SK-N-SH (cell line): ENCODE data around the gene MYH11. TPM values are rescaled to one million over a fixed set of nuclear protein-coding genes. Genes with fewer than 3 reads are reported as not detected.

Experiments
- CTCF ChIA-PET: fragments of 300-600, 350-600 bp; formaldehyde crosslinking; extraction: SDS; loops from one replicate; lab custom pipeline; 2021; lab: Yijun Ruan, JAX
- POLR2A ChIA-PET: fragments of 350-600 bp; sonication (Branson Sonifier 250); formaldehyde crosslinking; extraction: SDS; loops from one replicate; lab custom pipeline; 2020; ENCODE audit warnings: antibody characterized with exemption, inconsistent platforms; lab: Yijun Ruan, JAX
- DNase-seq: peaks from one replicate; pipeline ENCODE4 v3.0.0; 2012
- H2AFZ ChIP-seq: fragments of 200-600 bp; sonication (generic); 2 replicates; pipeline ENCODE4 v1.8.1; 2016; ENCODE audit warnings: antibody characterized with exemption, mild to moderate bottlenecking, low read depth
- H3F3A ChIP-seq: fragments of 200-600 bp; sonication (generic); replicated peaks from 2 replicates; pipeline ENCODE3; 2016; ENCODE audit warnings: antibody characterized with exemption, mild to moderate bottlenecking; ENCODE audit not compliant: insufficient read depth
- H3K27ac ChIP-seq, 2 experiments: fragments of 200-500 bp in 1 of 2; fragments of 200-600 bp in 1 of 2; sonication (Bioruptor generic) in 1 of 2; sonication (generic), shearing (Covaris generic) in 1 of 2; 2 replicates each; pipeline versions ENCODE4 v1.5.1 to v1.6.1; 2014 to 2016; ENCODE audit warnings: low read depth in 2 of 2, inconsistent platforms in 1 of 2, low read length in 1 of 2, mild to moderate bottlenecking in 1 of 2, mixed read lengths in 1 of 2
- H3K27me3 ChIP-seq: fragments of 200-600 bp; sonication (generic), shearing (Covaris generic); 2 replicates; pipeline ENCODE4 v1.6.1; 2016; ENCODE audit warnings: mixed run types; ENCODE audit not compliant: insufficient read depth
- H3K36me3 ChIP-seq, 2 experiments: fragments of 200-500 bp in 1 of 2; fragments of 200-600 bp in 1 of 2; sonication (Bioruptor generic) in 1 of 2; sonication (generic) in 1 of 2; replicated peaks in 1 of 2; 2 replicates each; pipeline versions ENCODE3 to v1.5.1; 2014 to 2016; ENCODE audit warnings: low read length in 1 of 2, mild to moderate bottlenecking in 1 of 2; ENCODE audit not compliant: insufficient read depth in 2 of 2, control insufficient read depth in 1 of 2
- H3K4me1 ChIP-seq, 2 experiments: fragments of 200-500 bp in 1 of 2; fragments of 200-600 bp in 1 of 2; sonication (Bioruptor generic) in 1 of 2; sonication (generic), shearing (Covaris generic) in 1 of 2; 2 replicates each; pipeline versions ENCODE4 v1.5.1 to v1.6.1; 2014 to 2016; ENCODE audit warnings: low read depth in 1 of 2, low read length in 1 of 2, mixed run types in 1 of 2; ENCODE audit not compliant: insufficient read depth in 2 of 2, control insufficient read depth in 1 of 2
- H3K4me2 ChIP-seq: fragments of 200-600 bp; sonication (generic), shearing (Covaris generic); 2 replicates; pipeline ENCODE4 v1.6.1; 2017; ENCODE audit warnings: mixed run types
- H3K4me3 ChIP-seq, 2 experiments: fragments of 200-500 bp in 1 of 2; fragments of 200-600 bp in 1 of 2; sonication (Bioruptor generic) in 1 of 2; sonication (generic), shearing (Covaris generic) in 1 of 2; 2 replicates each; pipeline versions ENCODE4 v1.5.1 to v1.8.1; 2014 to 2016; ENCODE audit warnings: low read depth in 2 of 2, inconsistent platforms in 1 of 2, low read length in 1 of 2, mild to moderate bottlenecking in 1 of 2, mixed read lengths in 1 of 2, moderate library complexity in 1 of 2
- H3K79me2 ChIP-seq: fragments of 200-600 bp; sonication (generic); 2 replicates; pipeline ENCODE4 v1.8.1; 2017; ENCODE audit warnings: mild to moderate bottlenecking; ENCODE audit not compliant: insufficient read depth
- H3K9ac ChIP-seq: fragments of 200-600 bp; sonication (generic); 2 replicates; pipeline ENCODE4 v1.6.1; 2017; ENCODE audit warnings: mixed run types
- H3K9me2 ChIP-seq: fragments of 200-600 bp; sonication (generic); 2 replicates; pipeline ENCODE4 v1.6.1; 2017; ENCODE audit warnings: mixed run types
- H3K9me3 ChIP-seq: fragments of 200-600 bp; sonication (generic); 2 replicates; pipeline ENCODE4 v1.6.1; 2017; ENCODE audit warnings: mixed run types, mild to moderate bottlenecking, moderate library complexity
- H4K20me1 ChIP-seq: fragments of 200-600 bp; sonication (generic); 2 replicates; pipeline ENCODE4 v1.6.1; 2017; ENCODE audit warnings: mild to moderate bottlenecking, mixed run types; ENCODE audit not compliant: insufficient read depth
- CHD2 ChIP-seq: fragments of 150-350 bp; IDR thresholded peaks from 2 replicates; pipeline ENCODE4 v1.6.1; 2018; ENCODE audit warnings: low read length; ENCODE audit not compliant: partially characterized antibody
- ELF1 ChIP-seq: IDR thresholded peaks from 2 replicates; pipeline ENCODE4 v1.4.0; 2012
- EZH2phosphoT487 ChIP-seq: fragments of 200-600 bp; sonication (generic); IDR thresholded peaks from 2 replicates; pipeline ENCODE4 v1.6.1; 2017; ENCODE audit warnings: low read depth, mixed run types, mild to moderate bottlenecking, antibody characterized with exemption, moderate library complexity, borderline replicate concordance
- FOSL2 ChIP-seq: IDR thresholded peaks from 2 replicates; pipeline ENCODE4 v1.4.0; 2012; ENCODE audit warnings: low read depth, mild to moderate bottlenecking, moderate library complexity, borderline replicate concordance
- FOXM1 ChIP-seq: IDR thresholded peaks from 2 replicates; pipeline ENCODE4 v1.4.0; 2012; ENCODE audit warnings: low read depth, mild to moderate bottlenecking
- JUND ChIP-seq: IDR thresholded peaks from 2 replicates; pipeline ENCODE4 v1.4.0; 2012
- MEF2A ChIP-seq: IDR thresholded peaks from 2 replicates; pipeline ENCODE4 v1.4.0; 2012; ENCODE audit warnings: low read depth, borderline replicate concordance
- MXI1 ChIP-seq: IDR thresholded peaks from 2 replicates; pipeline ENCODE4 v1.6.1; 2012; ENCODE audit warnings: mild to moderate bottlenecking, low read depth, low read length, improper control_type of control experiment
- NFIC ChIP-seq: IDR thresholded peaks from 2 replicates; pipeline ENCODE4 v1.4.0; 2012; ENCODE audit warnings: borderline replicate concordance
- POLR2AphosphoS5 ChIP-seq: IDR thresholded peaks from 2 replicates; pipeline ENCODE4 v1.6.1; 2012; ENCODE audit warnings: low read depth, low read length
- RFX5 ChIP-seq: IDR thresholded peaks from 2 replicates; pipeline ENCODE4 v1.6.1; 2012; ENCODE audit warnings: mild to moderate bottlenecking, improper control_type of control experiment, low read length
- RXRA ChIP-seq: IDR thresholded peaks from 2 replicates; pipeline ENCODE4 v1.4.0; 2012; ENCODE audit warnings: low read depth, mild to moderate bottlenecking, borderline replicate concordance
- TAF1 ChIP-seq: IDR thresholded peaks from 2 replicates; pipeline ENCODE4 v1.6.1; 2012; ENCODE audit warnings: low read depth, mild to moderate bottlenecking, low read length, moderate library complexity, borderline replicate concordance
- WGBS: methylation state at CpG from one replicate; pipeline ENCODE4 v1.1.6; 2017; ENCODE audit warnings: low lambda C conversion rate; 5-methylcytosine and 5-hydroxymethylcytosine counted together
- polyA plus RNA-seq, 3 experiments: library from polyadenylated mRNA; depleted of rRNA; stranded (reverse); fragments of >200 nt; gene quantifications; 2 replicates each; pipeline ENCODE4 v1.2.3, GENCODE V29; 2012
- TF ChIP-seq, protein P1 (sequence below): IDR thresholded peaks from 2 replicates; pipeline ENCODE4; 2012
- TF ChIP-seq, protein P2 (sequence below): IDR thresholded peaks from 2 replicates; pipeline ENCODE4 v1.4.0; 2012; ENCODE audit warnings: low read depth
- TF ChIP-seq, protein P3 (sequence below): fragments of 150-350 bp; IDR thresholded peaks from 2 replicates; pipeline ENCODE4 v1.6.1; 2016; ENCODE audit warnings: mild to moderate bottlenecking, low read depth, low read length
- TF ChIP-seq, protein P4 (sequence below): IDR thresholded peaks from 2 replicates; pipeline ENCODE4 v1.4.0; 2012; ENCODE audit warnings: low read depth, borderline replicate concordance

Gene MYH11
- polyA plus RNA-seq, 1 of the 3 experiments (the other 2 are of a cell fraction), result 0.02 TPM

DNA sequence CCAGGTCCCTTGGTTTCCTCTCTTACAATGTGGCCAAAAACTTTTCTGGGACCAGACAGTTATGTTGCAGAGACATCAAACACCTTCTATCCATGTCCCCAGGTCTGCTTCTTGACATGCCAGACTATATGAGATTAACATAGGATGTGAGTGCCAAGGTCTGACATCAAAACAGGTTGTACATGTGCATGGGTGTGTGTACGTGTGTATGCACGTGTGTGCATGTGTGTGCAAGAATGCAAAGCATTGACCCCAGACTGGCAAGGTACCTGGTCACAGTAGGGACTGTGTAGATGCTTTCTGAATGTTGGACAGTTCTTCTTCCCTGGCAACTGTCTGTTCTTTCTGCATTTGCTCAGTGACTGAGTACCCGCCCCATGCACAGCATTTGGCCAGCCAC lies 121.2 kb downstream of the MYH11 start:
- Histone ChIP-seq H3K27me3 (no peaks in the 10 kb centered on the region), H3K27ac (no peak overlapping the region), H3K4me3 (no peak overlapping the region), H3K9me3 (no peaks in the 10 kb centered on the region), H3K79me2 (no peaks in the 10 kb centered on the region), H3F3A (no peaks in the 10 kb centered on the region)
- CTCF ChIA-PET, result no interaction called here
- TF ChIP-seq ELF1 (no peak), JUND (no peak), CHD2 (no peak), EZH2phosphoT487 (no peak), TAF1 (no peak), MEF2A (no peak), NFIC (no peak)
- TF ChIP-seq, protein P1, sequence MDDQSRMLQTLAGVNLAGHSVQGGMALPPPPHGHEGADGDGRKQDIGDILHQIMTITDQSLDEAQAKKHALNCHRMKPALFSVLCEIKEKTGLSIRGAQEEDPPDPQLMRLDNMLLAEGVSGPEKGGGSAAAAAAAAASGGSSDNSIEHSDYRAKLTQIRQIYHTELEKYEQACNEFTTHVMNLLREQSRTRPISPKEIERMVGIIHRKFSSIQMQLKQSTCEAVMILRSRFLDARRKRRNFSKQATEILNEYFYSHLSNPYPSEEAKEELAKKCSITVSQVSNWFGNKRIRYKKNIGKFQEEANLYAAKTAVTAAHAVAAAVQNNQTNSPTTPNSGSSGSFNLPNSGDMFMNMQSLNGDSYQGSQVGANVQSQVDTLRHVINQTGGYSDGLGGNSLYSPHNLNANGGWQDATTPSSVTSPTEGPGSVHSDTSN, result no peak
- TF ChIP-seq, protein P2, sequence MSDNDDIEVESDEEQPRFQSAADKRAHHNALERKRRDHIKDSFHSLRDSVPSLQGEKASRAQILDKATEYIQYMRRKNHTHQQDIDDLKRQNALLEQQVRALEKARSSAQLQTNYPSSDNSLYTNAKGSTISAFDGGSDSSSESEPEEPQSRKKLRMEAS, result no peak
- TF ChIP-seq, protein P3, sequence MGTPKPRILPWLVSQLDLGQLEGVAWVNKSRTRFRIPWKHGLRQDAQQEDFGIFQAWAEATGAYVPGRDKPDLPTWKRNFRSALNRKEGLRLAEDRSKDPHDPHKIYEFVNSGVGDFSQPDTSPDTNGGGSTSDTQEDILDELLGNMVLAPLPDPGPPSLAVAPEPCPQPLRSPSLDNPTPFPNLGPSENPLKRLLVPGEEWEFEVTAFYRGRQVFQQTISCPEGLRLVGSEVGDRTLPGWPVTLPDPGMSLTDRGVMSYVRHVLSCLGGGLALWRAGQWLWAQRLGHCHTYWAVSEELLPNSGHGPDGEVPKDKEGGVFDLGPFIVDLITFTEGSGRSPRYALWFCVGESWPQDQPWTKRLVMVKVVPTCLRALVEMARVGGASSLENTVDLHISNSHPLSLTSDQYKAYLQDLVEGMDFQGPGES, result no peak
- TF ChIP-seq, protein P4, sequence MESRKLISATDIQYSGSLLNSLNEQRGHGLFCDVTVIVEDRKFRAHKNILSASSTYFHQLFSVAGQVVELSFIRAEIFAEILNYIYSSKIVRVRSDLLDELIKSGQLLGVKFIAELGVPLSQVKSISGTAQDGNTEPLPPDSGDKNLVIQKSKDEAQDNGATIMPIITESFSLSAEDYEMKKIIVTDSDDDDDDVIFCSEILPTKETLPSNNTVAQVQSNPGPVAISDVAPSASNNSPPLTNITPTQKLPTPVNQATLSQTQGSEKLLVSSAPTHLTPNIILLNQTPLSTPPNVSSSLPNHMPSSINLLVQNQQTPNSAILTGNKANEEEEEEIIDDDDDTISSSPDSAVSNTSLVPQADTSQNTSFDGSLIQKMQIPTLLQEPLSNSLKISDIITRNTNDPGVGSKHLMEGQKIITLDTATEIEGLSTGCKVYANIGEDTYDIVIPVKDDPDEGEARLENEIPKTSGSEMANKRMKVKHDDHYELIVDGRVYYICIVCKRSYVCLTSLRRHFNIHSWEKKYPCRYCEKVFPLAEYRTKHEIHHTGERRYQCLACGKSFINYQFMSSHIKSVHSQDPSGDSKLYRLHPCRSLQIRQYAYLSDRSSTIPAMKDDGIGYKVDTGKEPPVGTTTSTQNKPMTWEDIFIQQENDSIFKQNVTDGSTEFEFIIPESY, result no peak
- TF ChIP-seq, all 33 proteins: peak for 0
- no peak overlapping the region for H2AFZ ChIP-seq
- POLR2A ChIA-PET, result no interaction called here
- H4K20me1 ChIP-seq, result no peaks in the 10 kb centered on the region
- H3K4me1 ChIP-seq, result no peaks in the 10 kb centered on the region
- H3K36me3 ChIP-seq, result no peaks in the 10 kb centered on the region
- DNase-seq, result no peak
- H3K9ac ChIP-seq, result no peak overlapping the region
- no peak overlapping the region for H3K4me2 ChIP-seq
- H3K9me2 ChIP-seq, result no peaks in the 10 kb centered on the region
- 81% methylated on average over 3 of the region's 3 CpGs for WGBS

DNA sequence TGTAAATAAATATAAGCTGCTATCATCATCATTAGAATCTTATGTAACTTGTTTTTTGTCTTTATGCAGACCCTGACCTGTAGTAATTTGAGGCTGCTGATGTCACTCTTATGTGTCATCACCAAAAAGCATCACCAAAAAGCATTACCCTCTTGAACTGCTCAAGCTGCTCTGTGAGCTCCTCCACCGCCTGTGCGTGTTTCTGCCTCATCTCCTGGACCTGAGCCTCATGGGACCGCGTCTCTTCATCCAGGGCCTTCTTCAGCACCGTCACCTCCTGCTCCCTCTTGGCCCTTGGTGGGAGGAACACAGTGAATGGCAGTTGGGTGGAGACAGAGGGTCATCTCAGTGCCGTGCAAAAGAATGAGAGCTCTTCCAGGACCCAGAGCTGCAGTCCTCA lies 124.4 kb downstream of the MYH11 start:
- Histone ChIP-seq H3K79me2 (no peaks in the 10 kb centered on the region), H4K20me1 (no peaks in the 10 kb centered on the region), H3K4me3 (no peak overlapping the region), H3K9me3 (no peaks in the 10 kb centered on the region), H3K27me3 (no peaks in the 10 kb centered on the region), H3F3A (no peaks in the 10 kb centered on the region), H2AFZ (no peak overlapping the region), H3K9ac (no peak overlapping the region), H3K27ac (no peak overlapping the region), H3K4me1 (no peaks in the 10 kb centered on the region), H3K9me2 (no peaks in the 10 kb centered on the region), H3K4me2 (no peak overlapping the region), H3K36me3 (no peaks in the 10 kb centered on the region)
- ChIA-PET CTCF (interaction anchor here (0.9 to 1.4 kb wide), 3 partner anchors 10 to 27 kb away, joined by 3 to 4 read pairs (median 3); no protein-coding TSS in a partner anchor), POLR2A (interaction anchor here (0.9 kb wide), 1 partner anchor 10 kb away, joined by 3 read pairs; no protein-coding TSS in a partner anchor)
- no peak for TF ChIP-seq FOSL2
- no peak for TF ChIP-seq MXI1
- TF ChIP-seq CHD2, result no peak
- TF ChIP-seq RXRA, result no peak
- no peak for TF ChIP-seq NFIC
- TF ChIP-seq POLR2AphosphoS5, result no peak
- no peak for TF ChIP-seq FOXM1
- TF ChIP-seq RFX5, result no peak
- no peak for DNase-seq
- 82% methylated on average over 6 of the region's 6 CpGs for WGBS
